Measurements from ENCODE around the gene KDM1A.

Gene KDM1A

GRCh38 chr1:23125489-23125888, 106.2 kb downstream of the KDM1A start:
- no peak for DNase-seq (ENCODE audit: extremely low spot score)
- TF ChIP-seq LEF1 (IDR thresholded peaks at IDR 0.05; ENCODE audit: borderline replicate concordance), result no peak
- TF ChIP-seq ARNT (IDR thresholded peaks at IDR 0.05), result no peak
- TF ChIP-seq SUZ12 (IDR thresholded peaks at IDR 0.05), result no peak
- TF ChIP-seq FOXK2 (IDR thresholded peaks at IDR 0.05), result no peak
- no peak for TF ChIP-seq PKNOX1 (IDR thresholded peaks at IDR 0.05)
- TF ChIP-seq NFRKB (IDR thresholded peaks at IDR 0.05), result no peak
- TF ChIP-seq HDGF (IDR thresholded peaks at IDR 0.05; ENCODE audit: borderline replicate concordance), result no peak
- no peak for TF ChIP-seq ZNF384 (IDR thresholded peaks at IDR 0.05)
- TF ChIP-seq ELF4 (IDR thresholded peaks at IDR 0.05), result no peak
- TF ChIP-seq CTBP1 (IDR thresholded peaks at IDR 0.05; ENCODE audit: borderline replicate concordance), result no peak
- no peak for TF ChIP-seq FOXA1 (IDR thresholded peaks at IDR 0.05)
- TF ChIP-seq BHLHE40 (IDR thresholded peaks at IDR 0.05; ENCODE audit: borderline replicate concordance), result no peak
- TF ChIP-seq TARDBP (IDR thresholded peaks at IDR 0.05), result no peak
- no peak for TF ChIP-seq FOXM1 (IDR thresholded peaks at IDR 0.05; ENCODE audit: borderline replicate concordance)
- TF ChIP-seq L3MBTL2 (conservative IDR thresholded peaks at IDR 0.05), result no peak
- TF ChIP-seq SP1 (IDR thresholded peaks at IDR 0.05), result no peak
- ChIA-PET CTCF (no interaction called here), POLR2A (no interaction called here)

DNA sequence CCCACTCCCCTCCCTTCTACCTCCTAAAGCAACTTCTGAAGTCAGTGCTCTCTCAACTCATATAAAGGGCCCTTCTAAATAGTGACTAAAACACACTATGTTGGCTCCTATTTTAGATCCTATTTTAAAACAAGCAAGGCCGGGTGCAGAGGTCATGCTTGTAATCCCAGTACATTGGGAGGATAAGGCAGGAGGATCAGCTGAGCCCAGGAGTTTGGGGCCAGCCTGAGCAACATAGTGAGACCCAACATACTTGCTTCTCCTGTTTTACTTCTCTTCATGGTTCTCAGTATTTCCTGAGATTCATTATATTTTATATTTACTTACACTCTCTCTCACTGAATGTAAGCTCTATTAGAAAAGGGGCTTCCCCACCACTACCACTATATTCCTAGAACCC, 106.9 kb downstream of the KDM1A start:
- ChIA-PET POLR2A (no interaction called here), CTCF (interaction anchor here (1.3 kb wide), 1 partner anchor 79 kb away, joined by 4 read pairs; no protein-coding TSS in a partner anchor)
- DNase-seq (ENCODE audit: extremely low spot score), result no peak
- TF ChIP-seq FOXK2 (IDR thresholded peaks at IDR 0.05), result no peak

GRCh38 chr1:23126801-23127200, 107.5 kb downstream of the KDM1A start:
- TF ChIP-seq L3MBTL2 (conservative IDR thresholded peaks at IDR 0.05), result no peak
- no peak for TF ChIP-seq TARDBP (IDR thresholded peaks at IDR 0.05)
- no peak for TF ChIP-seq NFRKB (IDR thresholded peaks at IDR 0.05)
- TF ChIP-seq FOXK2 (IDR thresholded peaks at IDR 0.05), result no peak
- TF ChIP-seq PKNOX1 (IDR thresholded peaks at IDR 0.05), result no peak
- TF ChIP-seq BHLHE40 (IDR thresholded peaks at IDR 0.05; ENCODE audit: borderline replicate concordance), result no peak
- TF ChIP-seq CTBP1 (IDR thresholded peaks at IDR 0.05; ENCODE audit: borderline replicate concordance), result no peak
- no peak for TF ChIP-seq SP1 (IDR thresholded peaks at IDR 0.05)
- no peak for TF ChIP-seq ELF4 (IDR thresholded peaks at IDR 0.05)
- no peak for TF ChIP-seq ARNT (IDR thresholded peaks at IDR 0.05)
- TF ChIP-seq FOXM1 (IDR thresholded peaks at IDR 0.05; ENCODE audit: borderline replicate concordance), result no peak
- TF ChIP-seq LEF1 (IDR thresholded peaks at IDR 0.05; ENCODE audit: borderline replicate concordance), result no peak
- TF ChIP-seq HDGF (IDR thresholded peaks at IDR 0.05; ENCODE audit: borderline replicate concordance), result no peak
- no peak for DNase-seq (ENCODE audit: extremely low spot score)
- POLR2A ChIA-PET, result interaction anchor here (0.8 kb wide), 1 partner anchor 40 kb away, joined by 3 read pairs; no protein-coding TSS in a partner anchor
- CTCF ChIA-PET, result interaction anchor here (1.3 kb wide), 1 partner anchor 80 kb away, joined by 4 read pairs; no protein-coding TSS in a partner anchor

- TF ChIP-seq ARNT (IDR thresholded peaks at IDR 0.05) (no peak), LEF1 (IDR thresholded peaks at IDR 0.05; ENCODE audit: borderline replicate concordance) (no peak), BHLHE40 (IDR thresholded peaks at IDR 0.05; ENCODE audit: borderline replicate concordance) (no peak), L3MBTL2 (conservative IDR thresholded peaks at IDR 0.05) (no peak), FOXA1 (IDR thresholded peaks at IDR 0.05) (no peak), ZNF384 (IDR thresholded peaks at IDR 0.05) (no peak), SP1 (IDR thresholded peaks at IDR 0.05) (no peak), CTBP1 (IDR thresholded peaks at IDR 0.05; ENCODE audit: borderline replicate concordance) (no peak), FOXM1 (IDR thresholded peaks at IDR 0.05; ENCODE audit: borderline replicate concordance) (no peak), HDGF (IDR thresholded peaks at IDR 0.05; ENCODE audit: borderline replicate concordance) (no peak), FOXK2 (IDR thresholded peaks at IDR 0.05) (no peak), ELF4 (IDR thresholded peaks at IDR 0.05) (no peak)
- no peak for DNase-seq (ENCODE audit: extremely low spot score)
- POLR2A ChIA-PET, result no interaction called here
- CTCF ChIA-PET, result no interaction called here
Measured at GRCh38 chr1:23129846-23130245, 110.6 kb downstream of the KDM1A start.

- POLR2A ChIA-PET, result no interaction called here
- no peak for TF ChIP-seq CTBP1 (IDR thresholded peaks at IDR 0.05; ENCODE audit: borderline replicate concordance)
- no peak for TF ChIP-seq BHLHE40 (IDR thresholded peaks at IDR 0.05; ENCODE audit: borderline replicate concordance)
- TF ChIP-seq HDGF (IDR thresholded peaks at IDR 0.05; ENCODE audit: borderline replicate concordance), result no peak
- TF ChIP-seq FOXM1 (IDR thresholded peaks at IDR 0.05; ENCODE audit: borderline replicate concordance), result no peak
- TF ChIP-seq ELF4 (IDR thresholded peaks at IDR 0.05), result no peak
- TF ChIP-seq SUZ12 (IDR thresholded peaks at IDR 0.05), result no peak
- no peak for TF ChIP-seq PKNOX1 (IDR thresholded peaks at IDR 0.05)
- TF ChIP-seq NFRKB (IDR thresholded peaks at IDR 0.05), result no peak
- TF ChIP-seq LEF1 (IDR thresholded peaks at IDR 0.05; ENCODE audit: borderline replicate concordance), result no peak
- no peak for TF ChIP-seq TARDBP (IDR thresholded peaks at IDR 0.05)
- TF ChIP-seq L3MBTL2 (conservative IDR thresholded peaks at IDR 0.05), result no peak
- no peak for TF ChIP-seq FOXA1 (IDR thresholded peaks at IDR 0.05)
- CTCF ChIA-PET, result interaction anchor here (0.7 kb wide), 1 partner anchor 811 kb away, joined by 3 read pairs; no protein-coding TSS in a partner anchor
- no peak for DNase-seq (ENCODE audit: extremely low spot score)
Measured at GRCh38 chr1:23132033-23132432, 112.8 kb downstream of the KDM1A start.
